Inferior parietal cortex (tissue), 1 donor: Measurements from ENCODE around the gene U2AF2.

Source experiments
- DNase-seq: peaks from one replicate; pipeline ENCODE4 v3.0.0-alpha.2; 2016; ENCODE audit errors: extremely low spot score

Gene U2AF2

GRCh38 chr19:55689411-55690108, 34.7 kb downstream of the U2AF2 start:
- DNase-seq: no peak

GRCh38 chr19:55690109-55690768, 35.4 kb downstream of the U2AF2 start:
- DNase-seq: no peak

- DNase-seq: no peak
Measured at GRCh38 chr19:55690769-55691545, 36.1 kb downstream of the U2AF2 start.

- DNase-seq: no peak
Measured at GRCh38 chr19:55691561-55692481, 37.0 kb downstream of the U2AF2 start.

GRCh38 chr19:55692681-55693081, 37.8 kb downstream of the U2AF2 start:
- no peak for DNase-seq

- no peak for DNase-seq
Measured at GRCh38 chr19:55693336-55693974, 38.6 kb downstream of the U2AF2 start.

GRCh38 chr19:55694241-55694655, 39.4 kb downstream of the U2AF2 start:
- DNase-seq: no peak

GRCh38 chr19:55694656-55695491, 40.0 kb downstream of the U2AF2 start:
- DNase-seq: no peak

- no peak for DNase-seq
Measured at GRCh38 chr19:55695511-55696290, 40.9 kb downstream of the U2AF2 start.

- no peak for DNase-seq
Measured at GRCh38 chr19:55696301-55697068, 41.6 kb downstream of the U2AF2 start.

- DNase-seq: no peak
Measured at GRCh38 chr19:55697069-55697440, 42.2 kb downstream of the U2AF2 start.

GRCh38 chr19:55697698-55698097, 42.9 kb downstream of the U2AF2 start:
- DNase-seq: no peak

GRCh38 chr19:55698256-55698655, 43.4 kb downstream of the U2AF2 start:
- no peak for DNase-seq

GRCh38 chr19:55699221-55699620, 44.4 kb downstream of the U2AF2 start:
- no peak for DNase-seq

GRCh38 chr19:55700813-55701212, 46.0 kb downstream of the U2AF2 start:
- DNase-seq: no peak

- DNase-seq: no peak
Measured at GRCh38 chr19:55702131-55702627, 47.3 kb downstream of the U2AF2 start.

GRCh38 chr19:55703790-55704215, 49.0 kb downstream of the U2AF2 start:
- peak; percentile 36 for DNase-seq

- no peak for DNase-seq
Measured at GRCh38 chr19:55704494-55705245, 49.8 kb downstream of the U2AF2 start.
